Mesenchymal stem cell (in vitro differentiated cells and primary cell): ENCODE measurements around the gene SNX20.

ENCODE experiments used
- DNase-seq: peaks from one replicate; pipeline ENCODE4 v3.0.0-alpha.2; 2013
- H2AFZ ChIP-seq: one replicate; pipeline ENCODE4 v1.6.1; 2013; ENCODE audit warnings: low read depth, mild to moderate bottlenecking, control low read depth, inconsistent platforms, low read length, moderate library complexity
- H2AK5ac ChIP-seq: 2 replicates; pipeline ENCODE4 v1.6.1; 2013; ENCODE audit warnings: low read length, moderate library complexity, mild to moderate bottlenecking, inconsistent platforms; ENCODE audit not compliant: severe bottlenecking
- H2BK120ac ChIP-seq: one replicate; pipeline ENCODE4 v1.6.1; 2013; ENCODE audit warnings: low read depth, mild to moderate bottlenecking, inconsistent platforms, low read length, moderate library complexity
- H2BK12ac ChIP-seq, 2 experiments: one replicate each; pipeline ENCODE4 v1.6.1; 2013; ENCODE audit warnings: inconsistent platforms in 2 of 2, low read length in 2 of 2, mild to moderate bottlenecking in 2 of 2, moderate library complexity in 2 of 2, control low read depth in 1 of 2
- H2BK15ac ChIP-seq: one replicate; pipeline ENCODE4 v1.6.1; 2013; ENCODE audit warnings: mild to moderate bottlenecking, low read depth, inconsistent platforms; ENCODE audit not compliant: poor library complexity, severe bottlenecking
- H2BK5ac ChIP-seq: 2 replicates; pipeline ENCODE4 v1.6.1; 2013; ENCODE audit warnings: low read depth, mild to moderate bottlenecking, low read length, control low read depth, inconsistent platforms; ENCODE audit not compliant: poor library complexity, severe bottlenecking
- H3K14ac ChIP-seq, 2 experiments: one replicate each; pipeline ENCODE4 v1.6.1; 2013; ENCODE audit warnings: inconsistent platforms in 2 of 2, low read length in 2 of 2, control low read depth in 1 of 2, mild to moderate bottlenecking in 1 of 2, moderate library complexity in 1 of 2
- H3K18ac ChIP-seq, 2 experiments: one replicate each; pipeline ENCODE4 v1.6.1; 2013; ENCODE audit warnings: inconsistent platforms in 2 of 2, low read length in 2 of 2, control low read depth in 1 of 2, low read depth in 1 of 2, mild to moderate bottlenecking in 1 of 2
- H3K23ac ChIP-seq, 2 experiments: one replicate each; pipeline ENCODE4 v1.6.1; 2013; ENCODE audit warnings: inconsistent platforms in 2 of 2, low read length in 2 of 2, mild to moderate bottlenecking in 2 of 2, moderate library complexity in 2 of 2, control low read depth in 1 of 2
- H3K27ac ChIP-seq: 2 replicates; pipeline ENCODE4 v1.5.1; 2013; ENCODE audit warnings: mild to moderate bottlenecking, moderate library complexity, low read length, control low read depth, inconsistent platforms; ENCODE audit not compliant: poor library complexity, severe bottlenecking
- H3K27me3 ChIP-seq, 2 experiments: 2 replicates each; pipeline versions ENCODE4 v1.6.1 to v1.7.0; 2013; ENCODE audit warnings: low read length in 2 of 2, mild to moderate bottlenecking in 2 of 2, moderate library complexity in 2 of 2, control low read depth in 1 of 2, inconsistent platforms in 1 of 2; ENCODE audit not compliant: control insufficient read depth in 1 of 2, insufficient read depth in 1 of 2
- H3K36me3 ChIP-seq, 2 experiments: 2 replicates each; pipeline versions ENCODE4 v1.6.1 to v1.7.0; 2013; ENCODE audit warnings: low read length in 2 of 2, control low read depth in 1 of 2, inconsistent platforms in 1 of 2, low read depth in 1 of 2, mild to moderate bottlenecking in 1 of 2; ENCODE audit not compliant: insufficient read depth in 2 of 2, control insufficient read depth in 1 of 2
- H3K4ac ChIP-seq, 2 experiments: one replicate each; pipeline ENCODE4 v1.6.1; 2013; ENCODE audit warnings: inconsistent platforms in 2 of 2, low read length in 2 of 2, mild to moderate bottlenecking in 2 of 2, moderate library complexity in 2 of 2, control low read depth in 1 of 2, low read depth in 1 of 2
- H3K4me1 ChIP-seq: 2 replicates; pipeline ENCODE4 v1.6.1; 2013; ENCODE audit warnings: low read depth, low read length, control low read depth; ENCODE audit not compliant: control insufficient read depth, insufficient read depth
- H3K4me2 ChIP-seq: 2 replicates; pipeline ENCODE4 v1.6.1; 2013; ENCODE audit warnings: low read length, mild to moderate bottlenecking, inconsistent platforms; ENCODE audit not compliant: poor library complexity, severe bottlenecking
- H3K4me3 ChIP-seq, 2 experiments: 2 replicates each; pipeline versions ENCODE4 v1.5.1 to v1.7.0; 2013; ENCODE audit warnings: low read length in 2 of 2, mild to moderate bottlenecking in 2 of 2, control low read depth in 1 of 2, low read depth in 1 of 2; ENCODE audit not compliant: insufficient read depth in 1 of 2
- H3K79me1 ChIP-seq: replicated peaks from 2 replicates; pipeline ENCODE4 v1.6.1; 2013; ENCODE audit warnings: mild to moderate bottlenecking, control low read depth, low read length, inconsistent platforms; ENCODE audit not compliant: poor library complexity, severe bottlenecking
- H3K9ac ChIP-seq: 2 replicates; pipeline ENCODE4 v1.7.0; 2013; ENCODE audit warnings: mild to moderate bottlenecking, low read length, moderate library complexity
- H3K9me3 ChIP-seq: 2 replicates; pipeline ENCODE4 v1.7.0; 2013; ENCODE audit warnings: mild to moderate bottlenecking, low read length; ENCODE audit not compliant: control insufficient read depth
- H4K8ac ChIP-seq: one replicate; pipeline ENCODE4 v1.6.1; 2013; ENCODE audit warnings: inconsistent platforms, mild to moderate bottlenecking, low read length, moderate library complexity
- H4K91ac ChIP-seq: one replicate; pipeline ENCODE4 v1.6.1; 2013; ENCODE audit warnings: mild to moderate bottlenecking, low read length, inconsistent platforms
- WGBS: methylation state at CpG from one replicate; pipeline ENCODE4 v1.1.7; 2013; ENCODE audit warnings: mixed read lengths; 5-methylcytosine and 5-hydroxymethylcytosine counted together

Gene SNX20

GRCh38 chr16:50637716-50638602 lies 43.2 kb downstream of the SNX20 start:
- H3K27me3 ChIP-seq: peaks cover 24 to 41% of the 10 kb centered on the region in 2 experiments

GRCh38 chr16:50636753-50637374 lies 44.2 kb downstream of the SNX20 start:
- Histone ChIP-seq H2AFZ (no peak overlapping the region), H3K18ac (no peak overlapping the region), H2BK120ac (no peak overlapping the region), H4K91ac (no peak overlapping the region), H4K8ac (no peak overlapping the region), H3K4ac (no peak overlapping the region), H3K27me3 (peaks cover 17 to 31% of the 10 kb centered on the region in 2 experiments), H3K9me3 (no peaks in the 10 kb centered on the region), H3K79me1 (no peaks in the 10 kb centered on the region), H2AK5ac (no peak overlapping the region), H3K4me3 (no peak overlapping the region), H2BK12ac (no peak overlapping the region), H3K23ac (no peak overlapping the region), H3K4me2 (no peak overlapping the region), H3K36me3 (peaks cover 0 to 2% of the 10 kb centered on the region in 2 experiments), H3K9ac (no peak overlapping the region), H2BK5ac (no peak overlapping the region), H2BK15ac (no peak overlapping the region), H3K27ac (no peak overlapping the region), H3K4me1 (no peaks in the 10 kb centered on the region), H3K14ac (no peak overlapping the region)
- 88% methylated on average over 10 of the region's 10 CpGs for WGBS
- DNase-seq: no peak

More at GRCh38 chr16:50637716-50638602, 43.2 kb downstream of the SNX20 start:
- Histone ChIP-seq H3K4me3 (no peak overlapping the region), H3K79me1 (no peaks in the 10 kb centered on the region), H4K8ac (no peak overlapping the region), H3K9me3 (no peaks in the 10 kb centered on the region), H3K23ac (no peak overlapping the region), H3K27ac (no peak overlapping the region), H3K4me1 (no peaks in the 10 kb centered on the region), H4K91ac (no peak overlapping the region), H2BK120ac (no peak overlapping the region), H2BK15ac (no peak overlapping the region), H2AFZ (no peak overlapping the region), H3K9ac (no peak overlapping the region), H3K36me3 (peaks cover 0 to 2% of the 10 kb centered on the region in 2 experiments), H2BK5ac (no peak overlapping the region), H2BK12ac (no peak overlapping the region), H3K4me2 (no peak overlapping the region), H3K14ac (peak overlapping the region in 1 of 2 experiments; percentile 45), H2AK5ac (no peak overlapping the region), H3K18ac (no peak overlapping the region), H3K4ac (no peak overlapping the region)
- DNase-seq: no peak
- 74% methylated on average over 13 of the region's 13 CpGs for WGBS

DNA sequence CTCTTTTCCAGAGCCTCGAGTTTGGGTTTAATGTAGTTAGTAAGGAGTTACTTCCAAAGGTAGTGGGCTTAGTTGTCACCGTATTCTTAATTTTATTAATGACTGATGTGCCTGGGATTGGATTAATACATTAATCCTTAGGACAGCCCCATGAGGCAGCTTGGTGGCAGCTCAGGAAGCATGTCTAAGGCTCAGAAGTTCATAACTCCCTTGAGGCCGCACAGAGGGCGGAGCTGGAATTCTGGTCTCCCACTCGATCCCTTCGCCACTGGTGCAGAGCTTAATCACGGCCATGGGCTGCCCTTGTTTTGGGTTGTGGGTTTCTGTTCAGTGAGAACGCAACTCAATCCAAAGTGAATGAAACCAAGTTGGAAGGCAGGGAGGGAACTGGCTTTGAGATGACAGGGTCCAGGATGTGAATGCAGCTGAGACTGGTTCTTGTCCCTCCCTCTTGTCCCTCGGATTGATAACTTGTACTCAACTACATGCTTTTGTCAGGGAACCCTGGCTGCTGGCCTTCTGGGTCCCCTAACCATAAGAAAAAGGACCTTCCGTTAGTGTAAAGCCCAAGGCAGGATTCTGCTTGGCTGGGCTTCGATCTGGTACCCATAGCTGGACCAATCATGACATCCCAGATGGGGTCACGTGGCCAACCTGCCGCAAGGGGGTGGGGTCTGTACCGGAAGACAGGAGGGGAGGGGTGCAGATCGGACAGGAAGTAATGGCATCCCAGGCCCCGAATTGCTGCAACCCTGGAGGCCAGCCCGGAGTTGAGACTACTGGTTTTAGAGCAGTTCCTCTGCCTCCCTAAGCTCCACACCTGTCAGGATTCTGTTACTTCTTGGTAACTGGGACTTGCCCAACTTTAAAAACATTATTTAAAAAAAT lies 45.4 kb downstream of the SNX20 start:
- H2BK5ac ChIP-seq: no peak overlapping the region
- 86% methylated on average over 15 of the region's 17 CpGs for WGBS
- H3K9ac ChIP-seq: no peak overlapping the region
- no peak overlapping the region for H2BK120ac ChIP-seq
- H2BK15ac ChIP-seq: no peak overlapping the region
- DNase-seq: no peak
- H2AK5ac ChIP-seq: no peak overlapping the region
- H3K4me2 ChIP-seq: no peak overlapping the region
- peaks cover 0 to 2% of the 10 kb centered on the region in 2 experiments for H3K36me3 ChIP-seq
- no peak overlapping the region for H3K27ac ChIP-seq
- H3K4me1 ChIP-seq: no peaks in the 10 kb centered on the region
- H2AFZ ChIP-seq: no peak overlapping the region
- no peak overlapping the region for H3K18ac ChIP-seq
- no peak overlapping the region for H2BK12ac ChIP-seq
- H4K8ac ChIP-seq: no peak overlapping the region
- no peak overlapping the region for H3K14ac ChIP-seq
- H3K4ac ChIP-seq: no peak overlapping the region
- no peaks in the 10 kb centered on the region for H3K79me1 ChIP-seq
- no peak overlapping the region for H3K4me3 ChIP-seq
- H3K27me3 ChIP-seq: peaks cover 16 to 36% of the 10 kb centered on the region in 2 experiments
- H3K23ac ChIP-seq: no peak overlapping the region
- no peaks in the 10 kb centered on the region for H3K9me3 ChIP-seq
- no peak overlapping the region for H4K91ac ChIP-seq
